ENCODE measurements around the gene FAM234B. TPM values are rescaled to one million over a fixed set of nuclear protein-coding genes. Genes with fewer than 3 reads are reported as not detected.

Gene FAM234B
- total and polyA plus RNA-seq, 2 experiments from 2014 or later = 9.5 to 21.1 TPM

DNA sequence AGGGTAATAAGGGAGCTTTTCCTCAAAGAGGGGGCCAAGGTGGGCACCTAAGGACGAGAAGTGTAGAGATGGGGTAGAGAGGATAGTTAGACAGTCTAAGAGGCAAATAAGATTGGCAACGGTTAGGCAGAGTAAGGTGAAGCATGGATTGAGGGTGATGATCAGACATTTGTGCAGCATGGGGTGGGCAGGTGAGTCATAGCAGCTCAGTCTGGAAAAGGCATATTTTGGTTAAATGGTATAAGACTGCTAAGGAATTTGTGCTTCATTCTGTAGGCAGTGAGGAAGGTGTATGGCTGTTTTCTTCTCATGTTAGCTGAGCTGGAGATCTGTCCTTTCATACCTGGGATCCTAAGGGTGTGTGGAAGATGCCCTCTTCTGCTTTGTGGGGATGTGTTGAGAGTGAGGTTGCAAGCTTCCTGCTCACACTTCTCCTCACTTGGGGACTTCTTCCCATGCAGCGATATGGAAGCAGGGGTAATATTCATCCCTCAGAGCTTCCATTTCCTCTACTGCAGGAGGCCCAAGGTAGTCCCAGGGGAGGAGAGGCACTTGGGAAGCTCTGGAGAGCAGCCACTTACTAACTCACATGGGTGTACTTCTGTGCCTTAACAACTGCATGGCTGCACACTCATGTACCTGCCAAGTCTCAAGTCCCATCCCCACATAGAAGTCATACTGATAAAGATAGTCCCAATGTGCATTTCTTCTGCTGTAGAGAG is 30.4 kb downstream of the FAM234B start:
- peaks cover 52% of the 10 kb centered on the region for H3K36me3 Mint-ChIP-seq (ENCODE audit: low read depth)
- H3K79me2 ChIP-seq (replicated peaks; ENCODE audit: insufficient read depth) = no peaks in the 10 kb centered on the region
- H3K4me2 ChIP-seq = no peak overlapping the region

More for the DNA sequence above, 30.4 kb downstream of the FAM234B start:
- Histone ChIP-seq H4K20me1 (replicated peaks; ENCODE audit: insufficient read depth) (no peaks in the 10 kb centered on the region; the same call in 1 of the 2 replicates), H3K36me3 (ENCODE audit: insufficient read depth) (no peaks in the 10 kb centered on the region), H3F3A (replicated peaks; ENCODE audit: low read depth) (no peaks in the 10 kb centered on the region), H2AFZ (no peak overlapping the region), H3K27me3 (ENCODE audit: insufficient read depth) (no peaks in the 10 kb centered on the region), H3K9me2 (ENCODE audit: insufficient read depth) (no peaks in the 10 kb centered on the region), H3K4me3 (no peak overlapping the region), H3K4me1 (ENCODE audit: insufficient read depth) (no peaks in the 10 kb centered on the region), H3K27ac (ENCODE audit: low read depth) (no peak overlapping the region)
- ATAC-seq = no peak
- Mint-ChIP-seq H3K9me3 (no peaks in the 10 kb centered on the region), H3K27ac (no peak overlapping the region), H3K27me3 (ENCODE audit: insufficient read depth, low read depth, poor library complexity) (peaks cover 6% of the 10 kb centered on the region), H3K4me3 (no peak overlapping the region), H3K4me1 (peaks cover 11% of the 10 kb centered on the region)
- no peak for DNase-seq (ENCODE audit: low spot score)
- TF ChIP-seq, protein P1, sequence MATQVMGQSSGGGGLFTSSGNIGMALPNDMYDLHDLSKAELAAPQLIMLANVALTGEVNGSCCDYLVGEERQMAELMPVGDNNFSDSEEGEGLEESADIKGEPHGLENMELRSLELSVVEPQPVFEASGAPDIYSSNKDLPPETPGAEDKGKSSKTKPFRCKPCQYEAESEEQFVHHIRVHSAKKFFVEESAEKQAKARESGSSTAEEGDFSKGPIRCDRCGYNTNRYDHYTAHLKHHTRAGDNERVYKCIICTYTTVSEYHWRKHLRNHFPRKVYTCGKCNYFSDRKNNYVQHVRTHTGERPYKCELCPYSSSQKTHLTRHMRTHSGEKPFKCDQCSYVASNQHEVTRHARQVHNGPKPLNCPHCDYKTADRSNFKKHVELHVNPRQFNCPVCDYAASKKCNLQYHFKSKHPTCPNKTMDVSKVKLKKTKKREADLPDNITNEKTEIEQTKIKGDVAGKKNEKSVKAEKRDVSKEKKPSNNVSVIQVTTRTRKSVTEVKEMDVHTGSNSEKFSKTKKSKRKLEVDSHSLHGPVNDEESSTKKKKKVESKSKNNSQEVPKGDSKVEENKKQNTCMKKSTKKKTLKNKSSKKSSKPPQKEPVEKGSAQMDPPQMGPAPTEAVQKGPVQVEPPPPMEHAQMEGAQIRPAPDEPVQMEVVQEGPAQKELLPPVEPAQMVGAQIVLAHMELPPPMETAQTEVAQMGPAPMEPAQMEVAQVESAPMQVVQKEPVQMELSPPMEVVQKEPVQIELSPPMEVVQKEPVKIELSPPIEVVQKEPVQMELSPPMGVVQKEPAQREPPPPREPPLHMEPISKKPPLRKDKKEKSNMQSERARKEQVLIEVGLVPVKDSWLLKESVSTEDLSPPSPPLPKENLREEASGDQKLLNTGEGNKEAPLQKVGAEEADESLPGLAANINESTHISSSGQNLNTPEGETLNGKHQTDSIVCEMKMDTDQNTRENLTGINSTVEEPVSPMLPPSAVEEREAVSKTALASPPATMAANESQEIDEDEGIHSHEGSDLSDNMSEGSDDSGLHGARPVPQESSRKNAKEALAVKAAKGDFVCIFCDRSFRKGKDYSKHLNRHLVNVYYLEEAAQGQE (IDR thresholded peaks at IDR 0.05; ENCODE audit: unreplicated experiment) = no peak
- TF ChIP-seq, protein P2, sequence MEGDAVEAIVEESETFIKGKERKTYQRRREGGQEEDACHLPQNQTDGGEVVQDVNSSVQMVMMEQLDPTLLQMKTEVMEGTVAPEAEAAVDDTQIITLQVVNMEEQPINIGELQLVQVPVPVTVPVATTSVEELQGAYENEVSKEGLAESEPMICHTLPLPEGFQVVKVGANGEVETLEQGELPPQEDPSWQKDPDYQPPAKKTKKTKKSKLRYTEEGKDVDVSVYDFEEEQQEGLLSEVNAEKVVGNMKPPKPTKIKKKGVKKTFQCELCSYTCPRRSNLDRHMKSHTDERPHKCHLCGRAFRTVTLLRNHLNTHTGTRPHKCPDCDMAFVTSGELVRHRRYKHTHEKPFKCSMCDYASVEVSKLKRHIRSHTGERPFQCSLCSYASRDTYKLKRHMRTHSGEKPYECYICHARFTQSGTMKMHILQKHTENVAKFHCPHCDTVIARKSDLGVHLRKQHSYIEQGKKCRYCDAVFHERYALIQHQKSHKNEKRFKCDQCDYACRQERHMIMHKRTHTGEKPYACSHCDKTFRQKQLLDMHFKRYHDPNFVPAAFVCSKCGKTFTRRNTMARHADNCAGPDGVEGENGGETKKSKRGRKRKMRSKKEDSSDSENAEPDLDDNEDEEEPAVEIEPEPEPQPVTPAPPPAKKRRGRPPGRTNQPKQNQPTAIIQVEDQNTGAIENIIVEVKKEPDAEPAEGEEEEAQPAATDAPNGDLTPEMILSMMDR (conservative IDR thresholded peaks at IDR 0.05; ENCODE audit: low read depth in 2 of 2) = no peak
- TF ChIP-seq ZNF462 (CRISPR knock-in tag; IDR thresholded peaks at IDR 0.05) = no peak
- TF ChIP-seq CREB1 (CRISPR knock-in tag; IDR thresholded peaks at IDR 0.05; ENCODE audit: low read depth) = no peak
- no peak for TF ChIP-seq JUNB (IDR thresholded peaks at IDR 0.05; ENCODE audit: unreplicated experiment)
- TF ChIP-seq NANOG (IDR thresholded peaks at IDR 0.05; ENCODE audit: borderline replicate concordance) = no peak
- no peak for TF ChIP-seq STAT1 (IDR thresholded peaks at IDR 0.05; ENCODE audit: unreplicated experiment)
- no peak for TF ChIP-seq EZH2phosphoT487 (IDR thresholded peaks at IDR 0.05; ENCODE audit: unreplicated experiment)
- TF ChIP-seq ZNF114 (CRISPR knock-in tag; IDR thresholded peaks at IDR 0.05) = no peak
- no peak for TF ChIP-seq EZH2 (IDR thresholded peaks at IDR 0.05; ENCODE audit: low read depth, unreplicated experiment)
- no peak for TF ChIP-seq ETS1 (IDR thresholded peaks at IDR 0.05)
- TF ChIP-seq ZNF331 (CRISPR knock-in tag; IDR thresholded peaks at IDR 0.05; ENCODE audit: low read depth) = no peak
- no peak for TF ChIP-seq POLR2AphosphoS5 (IDR thresholded peaks at IDR 0.05; ENCODE audit: low read depth)

All from GM23338 (cell line).